GM19395 (cell line): ENCODE data around the gene BBC3.
"Not testable (repeated sequence)": the region's sequence is repeated elsewhere in the genome, so short reads cannot be mapped to it uniquely, and the experiment has no call there.

Experiments
- ATAC-seq: cut with Tn5 transposase; IDR thresholded peaks from one replicate; pipeline ENCODE4 v1.9.1; 2021; ENCODE audit warnings: mild to moderate bottlenecking, moderate library complexity; ENCODE audit not compliant: unreplicated experiment

The BBC3 gene

GRCh38 chr19:47258895-47259555 is 28.0 kb upstream of the BBC3 start:
- ATAC-seq = no peak

GRCh38 chr19:47258434-47258833 is 27.4 kb upstream of the BBC3 start:
- no peak for ATAC-seq

- no peak for ATAC-seq
Measured at GRCh38 chr19:47257411-47258169, 26.6 kb upstream of the BBC3 start.

GRCh38 chr19:47256693-47257410 is 25.9 kb upstream of the BBC3 start:
- peak; percentile 71 for ATAC-seq

- peak; percentile 43 for ATAC-seq
Measured at GRCh38 chr19:47255879-47256692, 25.1 kb upstream of the BBC3 start, which contains the start of gene CCDC9. Gene CCDC9 (plus strand): TSS chr19:47256525. CDS start chr19:47258401, 1,876 bp downstream.

- no peak for ATAC-seq
Measured at GRCh38 chr19:47253970-47254369, 23.0 kb upstream of the BBC3 start.

- ATAC-seq = no peak
Measured at GRCh38 chr19:47253467-47253881, 22.5 kb upstream of the BBC3 start.

- ATAC-seq = not testable (repeated sequence)
Measured at GRCh38 chr19:47253016-47253415, 22.0 kb upstream of the BBC3 start.

GRCh38 chr19:47247308-47247990 is 16.4 kb upstream of the BBC3 start:
- ATAC-seq = no peak

- ATAC-seq = peak; percentile 55
Measured at GRCh38 chr19:47243776-47244547, 13.0 kb upstream of the BBC3 start.

- no peak for ATAC-seq
Measured at GRCh38 chr19:47243364-47243775, 12.4 kb upstream of the BBC3 start.

- no peak for ATAC-seq
Measured at GRCh38 chr19:47241919-47242577, 11.0 kb upstream of the BBC3 start.

GRCh38 chr19:47240996-47241918 is 10.3 kb upstream of the BBC3 start:
- no peak for ATAC-seq

GRCh38 chr19:47240556-47240955 is 9.6 kb upstream of the BBC3 start:
- no peak for ATAC-seq

GRCh38 chr19:47239610-47240296 is 8.8 kb upstream of the BBC3 start:
- no peak for ATAC-seq

- no peak for ATAC-seq
Measured at GRCh38 chr19:47239152-47239551, 8.2 kb upstream of the BBC3 start.

GRCh38 chr19:47236072-47236675 is 5.2 kb upstream of the BBC3 start:
- ATAC-seq = no peak
